ENCODE data around the gene ATF2.

- TF ChIP-seq POLR2AphosphoS5 (IDR thresholded peaks at IDR 0.05; ENCODE audit: borderline replicate concordance, low read depth, low read length) (peak; percentile 78), EZH2 (IDR thresholded peaks at IDR 0.05) (no peak), FOXP2 (optimal IDR thresholded peaks at IDR 0.05; ENCODE audit: control extremely low read depth, extremely low read length, insufficient read depth) (no peak)
These were observed at the start of gene ATF2 for GRCh38 chr2:175167792-175168563.
